Stimulated activated naive CD8-positive, alpha-beta T cell treated with anti-CD3 and anti-CD28 coated beads, Interleukin-15, Interleukin-2, amounts not matched to agents 100 ng/mL and 50 ng/mL, for 24 hours (primary cell): ENCODE measurements around the gene SH3D19.

Experiments
- H3K27ac Mint-ChIP-seq: one replicate; pipeline ENCODE4 v1.8.0; 2021; ENCODE audit warnings: mild to moderate bottlenecking, mixed read lengths
- H3K27me3 Mint-ChIP-seq: one replicate; pipeline ENCODE4 v1.8.0; 2021; ENCODE audit warnings: mixed read lengths
- H3K36me3 Mint-ChIP-seq: one replicate; pipeline ENCODE4 v1.8.0; 2021; ENCODE audit warnings: low read depth, mixed read lengths
- H3K4me1 Mint-ChIP-seq: one replicate; pipeline ENCODE4 v1.8.0; 2021; ENCODE audit warnings: low read depth, mixed read lengths
- H3K4me3 Mint-ChIP-seq: one replicate; pipeline ENCODE4 v1.8.0; 2021; ENCODE audit warnings: mild to moderate bottlenecking, mixed read lengths
- H3K9me3 Mint-ChIP-seq: one replicate; pipeline ENCODE4 v1.8.0; 2021; ENCODE audit warnings: mixed read lengths

Gene SH3D19

DNA sequence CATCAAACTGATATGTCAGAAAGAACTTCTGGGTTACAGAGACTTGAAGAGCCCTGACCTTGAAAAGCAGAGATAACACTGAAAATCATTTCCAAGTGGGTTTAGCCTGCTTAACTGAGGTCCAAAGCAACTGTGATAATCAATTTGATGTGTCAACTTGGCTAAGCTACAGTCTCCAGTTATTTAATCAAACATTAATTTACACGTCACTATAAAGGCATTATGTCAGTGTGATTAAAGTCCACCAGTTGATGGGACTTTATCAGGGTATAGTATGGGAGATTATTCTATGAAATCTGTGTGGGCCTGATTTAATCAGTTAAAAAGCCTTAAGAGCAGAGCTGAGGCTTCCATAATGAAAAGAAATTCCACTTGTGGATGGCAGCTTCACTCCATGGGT lies 117.5 kb downstream of the SH3D19 start:
- Mint-ChIP-seq H3K4me1 (no peaks in the 10 kb centered on the region), H3K9me3 (no peaks in the 10 kb centered on the region), H3K27ac (no peak overlapping the region), H3K36me3 (no peaks in the 10 kb centered on the region), H3K27me3 (no peaks in the 10 kb centered on the region), H3K4me3 (no peak overlapping the region)

DNA sequence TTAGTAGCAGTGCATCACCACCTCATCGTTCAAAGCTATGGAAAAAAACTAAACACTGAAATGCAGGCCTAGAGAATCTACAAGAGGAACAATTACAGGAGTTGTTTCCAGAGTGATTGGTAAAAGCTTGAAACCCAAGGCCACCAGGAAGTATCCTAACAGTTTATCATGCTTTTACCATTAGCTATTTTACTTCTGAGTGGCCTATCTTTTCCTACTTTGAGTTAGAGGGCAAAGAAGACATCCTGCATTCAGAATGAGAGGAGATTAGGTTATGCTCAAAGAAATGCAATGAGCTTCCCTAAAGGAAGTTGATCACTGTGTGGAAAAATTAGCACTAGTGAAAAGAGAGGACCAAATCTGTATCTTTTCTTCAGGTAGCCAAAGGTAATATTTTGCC lies 118.2 kb downstream of the SH3D19 start:
- Mint-ChIP-seq H3K9me3 (no peaks in the 10 kb centered on the region), H3K4me3 (no peak overlapping the region), H3K36me3 (no peaks in the 10 kb centered on the region), H3K27me3 (no peaks in the 10 kb centered on the region), H3K4me1 (no peaks in the 10 kb centered on the region), H3K27ac (no peak overlapping the region)

GRCh38 chr4:151206241-151207005 lies 119.0 kb downstream of the SH3D19 start:
- no peak overlapping the region for H3K4me3 Mint-ChIP-seq
- no peaks in the 10 kb centered on the region for H3K27me3 Mint-ChIP-seq
- H3K9me3 Mint-ChIP-seq, result no peaks in the 10 kb centered on the region
- no peak overlapping the region for H3K27ac Mint-ChIP-seq
- no peaks in the 10 kb centered on the region for H3K4me1 Mint-ChIP-seq
- no peaks in the 10 kb centered on the region for H3K36me3 Mint-ChIP-seq

GRCh38 chr4:151205722-151206121 lies 119.7 kb downstream of the SH3D19 start:
- no peaks in the 10 kb centered on the region for H3K4me1 Mint-ChIP-seq
- no peak overlapping the region for H3K4me3 Mint-ChIP-seq
- no peaks in the 10 kb centered on the region for H3K36me3 Mint-ChIP-seq
- no peaks in the 10 kb centered on the region for H3K27me3 Mint-ChIP-seq
- H3K9me3 Mint-ChIP-seq, result no peaks in the 10 kb centered on the region
- no peak overlapping the region for H3K27ac Mint-ChIP-seq

- no peak overlapping the region for H3K4me3 Mint-ChIP-seq
- H3K4me1 Mint-ChIP-seq, result no peaks in the 10 kb centered on the region
- no peak overlapping the region for H3K27ac Mint-ChIP-seq
- H3K9me3 Mint-ChIP-seq, result no peaks in the 10 kb centered on the region
- no peaks in the 10 kb centered on the region for H3K36me3 Mint-ChIP-seq
- H3K27me3 Mint-ChIP-seq, result no peaks in the 10 kb centered on the region
Observed at GRCh38 chr4:151204925-151205524, 120.4 kb downstream of the SH3D19 start.

DNA sequence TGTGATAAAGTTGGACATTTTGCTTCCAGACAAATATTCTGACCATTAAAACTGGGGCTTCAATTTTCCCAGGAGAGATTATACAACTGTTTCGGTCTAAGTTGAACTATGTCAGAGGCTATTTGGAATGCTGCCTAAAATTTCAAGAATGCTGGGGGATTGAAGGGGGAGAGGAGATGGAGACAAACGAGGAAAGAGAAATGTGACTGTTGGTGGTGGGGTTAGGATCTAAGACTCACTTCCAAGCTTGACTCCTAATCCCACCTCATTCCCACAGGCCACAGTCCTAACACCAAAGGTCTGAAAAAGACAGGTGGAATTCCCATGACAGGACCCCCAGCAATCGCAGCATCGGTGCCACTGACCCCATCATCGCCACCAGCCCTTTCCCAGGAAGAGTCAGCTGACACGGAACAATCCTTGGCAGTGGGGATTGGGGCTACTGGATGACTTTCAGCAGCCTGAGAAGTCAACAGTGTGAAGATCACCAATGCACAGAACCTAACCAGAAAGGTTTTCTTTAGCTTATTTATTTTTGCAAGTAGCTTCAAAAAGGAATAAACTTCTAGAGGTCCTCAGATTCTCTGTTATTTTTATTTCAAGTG lies 122.5 kb downstream of the SH3D19 start:
- no peaks in the 10 kb centered on the region for H3K4me1 Mint-ChIP-seq
- no peak overlapping the region for H3K27ac Mint-ChIP-seq
- no peaks in the 10 kb centered on the region for H3K9me3 Mint-ChIP-seq
- H3K36me3 Mint-ChIP-seq, result no peaks in the 10 kb centered on the region
- no peaks in the 10 kb centered on the region for H3K27me3 Mint-ChIP-seq
- no peak overlapping the region for H3K4me3 Mint-ChIP-seq

DNA sequence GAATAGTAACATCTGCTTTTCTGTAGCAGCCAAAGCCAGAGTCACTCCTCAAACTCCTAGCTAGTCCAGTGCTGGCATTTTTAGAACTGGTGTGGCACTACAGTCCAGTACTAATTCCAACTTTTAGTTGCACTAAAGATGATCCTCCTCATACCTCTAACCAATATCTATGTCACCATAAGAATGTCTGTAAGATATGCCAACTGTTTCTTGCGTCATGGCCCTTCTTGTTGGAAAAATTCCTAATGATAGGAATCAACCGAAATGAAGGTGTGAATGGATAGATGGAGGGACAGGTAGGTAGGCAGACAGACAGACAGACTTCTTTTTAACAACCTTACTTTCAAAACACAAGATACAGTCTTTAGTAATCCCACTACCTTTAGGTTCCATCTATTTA lies 123.0 kb downstream of the SH3D19 start:
- Mint-ChIP-seq H3K27me3 (no peaks in the 10 kb centered on the region), H3K36me3 (no peaks in the 10 kb centered on the region), H3K4me3 (no peak overlapping the region), H3K9me3 (no peaks in the 10 kb centered on the region), H3K4me1 (no peaks in the 10 kb centered on the region), H3K27ac (no peak overlapping the region)

DNA sequence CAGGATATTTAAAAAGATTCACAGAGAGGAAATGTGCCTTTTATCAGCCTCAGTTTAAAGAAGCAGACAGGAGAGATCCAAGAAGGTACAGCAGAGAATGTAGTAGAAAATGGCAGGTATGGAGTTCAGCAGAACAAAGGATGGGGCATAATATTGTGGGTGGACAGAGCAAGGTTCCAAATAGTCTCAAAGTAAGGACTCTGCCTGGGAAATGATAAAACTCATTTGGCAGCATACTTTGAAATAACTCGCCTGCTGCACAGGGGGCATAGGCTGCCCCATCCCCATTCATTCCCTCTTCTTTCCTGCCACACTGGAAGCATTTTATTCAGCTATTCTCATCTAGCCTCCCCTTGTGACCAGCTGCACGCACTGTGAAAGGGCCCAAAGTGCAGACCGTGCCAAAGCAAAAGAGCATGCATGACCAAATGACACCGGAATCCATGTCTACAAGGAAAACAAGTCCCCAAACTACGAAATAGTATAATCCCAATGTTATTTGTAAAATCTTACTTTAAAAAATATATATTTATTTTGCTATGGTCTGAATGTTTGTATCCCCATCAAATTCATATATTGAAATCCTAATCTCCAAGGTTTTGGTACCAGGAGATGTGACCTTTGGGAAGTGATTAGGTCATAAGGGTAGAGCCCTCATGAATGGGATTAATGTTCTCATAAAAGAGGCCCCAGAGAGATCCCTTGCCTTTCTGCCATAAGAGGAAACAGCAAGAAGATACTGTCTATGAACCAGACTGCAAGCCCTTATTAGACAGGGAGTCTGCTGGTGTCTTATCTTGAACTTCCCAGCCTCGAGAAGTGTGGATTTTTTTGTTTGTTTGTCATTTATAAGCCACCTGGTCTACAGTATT lies 125.8 kb downstream of the SH3D19 start:
- H3K9me3 Mint-ChIP-seq, result no peaks in the 10 kb centered on the region

DNA sequence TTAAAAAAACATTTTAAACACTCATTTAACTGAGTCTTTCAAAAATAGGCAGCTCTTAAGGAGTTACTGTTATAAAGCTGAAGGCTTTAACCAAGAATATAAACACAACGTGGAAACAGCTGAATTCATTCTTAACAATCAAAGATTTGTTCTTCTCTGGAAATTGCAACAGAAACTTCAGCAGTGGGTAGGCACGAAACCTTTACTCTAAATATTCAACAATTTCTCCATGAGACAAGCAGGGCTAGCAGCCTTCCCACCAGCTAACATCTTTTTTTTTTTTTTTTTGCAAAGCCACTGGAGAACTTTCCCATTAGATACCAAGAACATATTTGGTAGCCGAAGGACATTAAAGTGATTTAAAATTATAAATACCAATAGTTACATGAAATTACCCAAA lies 126.7 kb downstream of the SH3D19 start:
- H3K9me3 Mint-ChIP-seq, result no peaks in the 10 kb centered on the region
- no peak overlapping the region for H3K27ac Mint-ChIP-seq
- H3K4me1 Mint-ChIP-seq, result no peaks in the 10 kb centered on the region
- no peaks in the 10 kb centered on the region for H3K36me3 Mint-ChIP-seq
- no peak overlapping the region for H3K4me3 Mint-ChIP-seq
- H3K27me3 Mint-ChIP-seq, result peaks cover 4% of the 10 kb centered on the region

More for the DNA sequence above, 125.8 kb downstream of the SH3D19 start:
- H3K27me3 Mint-ChIP-seq, result peaks cover 4% of the 10 kb centered on the region
- no peaks in the 10 kb centered on the region for H3K4me1 Mint-ChIP-seq
- H3K27ac Mint-ChIP-seq, result no peak overlapping the region
- no peak overlapping the region for H3K4me3 Mint-ChIP-seq
- no peaks in the 10 kb centered on the region for H3K36me3 Mint-ChIP-seq

GRCh38 chr4:151197247-151197646 lies 128.2 kb downstream of the SH3D19 start:
- peaks cover 8% of the 10 kb centered on the region for H3K27me3 Mint-ChIP-seq
- no peaks in the 10 kb centered on the region for H3K36me3 Mint-ChIP-seq
- H3K4me3 Mint-ChIP-seq, result no peak overlapping the region
- H3K9me3 Mint-ChIP-seq, result no peaks in the 10 kb centered on the region
- no peaks in the 10 kb centered on the region for H3K4me1 Mint-ChIP-seq
- H3K27ac Mint-ChIP-seq, result no peak overlapping the region

GRCh38 chr4:151195801-151196200 lies 129.6 kb downstream of the SH3D19 start:
- no peaks in the 10 kb centered on the region for H3K4me1 Mint-ChIP-seq
- H3K4me3 Mint-ChIP-seq, result no peak overlapping the region
- H3K9me3 Mint-ChIP-seq, result no peaks in the 10 kb centered on the region
- H3K27me3 Mint-ChIP-seq, result peaks cover 8% of the 10 kb centered on the region
- H3K36me3 Mint-ChIP-seq, result no peaks in the 10 kb centered on the region
- H3K27ac Mint-ChIP-seq, result no peak overlapping the region

GRCh38 chr4:151193414-151193813 lies 132.0 kb downstream of the SH3D19 start:
- Mint-ChIP-seq H3K27me3 (peaks cover 8% of the 10 kb centered on the region), H3K36me3 (no peaks in the 10 kb centered on the region), H3K4me3 (no peak overlapping the region), H3K27ac (no peak overlapping the region), H3K4me1 (no peaks in the 10 kb centered on the region), H3K9me3 (peaks cover 2% of the 10 kb centered on the region)

GRCh38 chr4:151192556-151193235 lies 132.7 kb downstream of the SH3D19 start:
- Mint-ChIP-seq H3K27me3 (peaks cover 8% of the 10 kb centered on the region), H3K27ac (no peak overlapping the region)

More at GRCh38 chr4:151192556-151193235, 132.7 kb downstream of the SH3D19 start:
- H3K36me3 Mint-ChIP-seq, result no peaks in the 10 kb centered on the region
- peaks cover 2% of the 10 kb centered on the region for H3K9me3 Mint-ChIP-seq
- H3K4me3 Mint-ChIP-seq, result no peak overlapping the region
- H3K4me1 Mint-ChIP-seq, result no peaks in the 10 kb centered on the region
